Measurements from ENCODE around the gene DSTYK. TPM values are rescaled to one million over a fixed set of nuclear protein-coding genes. Genes with fewer than 3 reads are reported as not detected.

Gene DSTYK
- total RNA-seq, 1 donor from 2014 or later, result 12.6 TPM

GRCh38 chr1:205140113-205140512, 71.4 kb downstream of the DSTYK start:
- no peak for DNase-seq (ENCODE audit: low spot score)
- no peak for TF ChIP-seq CTCF (IDR thresholded peaks at IDR 0.05)
- Mint-ChIP-seq H3K4me3 (ENCODE audit: unreplicated experiment) (no peak overlapping the region), H3K9me3 (ENCODE audit: low read depth) (no peaks in the 10 kb centered on the region), H3K27ac (ENCODE audit: unreplicated experiment) (no peak overlapping the region), H3K4me1 (ENCODE audit: low read depth) (peaks cover 24% of the 10 kb centered on the region), H3K36me3 (ENCODE audit: low read depth) (no peaks in the 10 kb centered on the region), H3K27me3 (ENCODE audit: low read depth) (no peaks in the 10 kb centered on the region)

- TF ChIP-seq CTCF (IDR thresholded peaks at IDR 0.05), result no peak
- no peak overlapping the region for H3K4me3 Mint-ChIP-seq (ENCODE audit: unreplicated experiment)
- no peak overlapping the region for H3K27ac Mint-ChIP-seq (ENCODE audit: unreplicated experiment)
- DNase-seq (ENCODE audit: low spot score), result no peak
- no peaks in the 10 kb centered on the region for H3K9me3 Mint-ChIP-seq (ENCODE audit: low read depth)
- peaks cover 8% of the 10 kb centered on the region for H3K4me1 Mint-ChIP-seq (ENCODE audit: low read depth)
- no peaks in the 10 kb centered on the region for H3K27me3 Mint-ChIP-seq (ENCODE audit: low read depth)
- no peaks in the 10 kb centered on the region for H3K36me3 Mint-ChIP-seq (ENCODE audit: low read depth)
Observed at GRCh38 chr1:205137901-205138300, 73.6 kb downstream of the DSTYK start.

- Mint-ChIP-seq H3K4me1 (ENCODE audit: low read depth) (no peaks in the 10 kb centered on the region), H3K27me3 (ENCODE audit: low read depth) (no peaks in the 10 kb centered on the region), H3K4me3 (ENCODE audit: unreplicated experiment) (no peak overlapping the region), H3K9me3 (ENCODE audit: low read depth) (no peaks in the 10 kb centered on the region), H3K36me3 (ENCODE audit: low read depth) (no peaks in the 10 kb centered on the region), H3K27ac (ENCODE audit: unreplicated experiment) (no peak overlapping the region)
- no peak for DNase-seq (ENCODE audit: low spot score)
- TF ChIP-seq CTCF (IDR thresholded peaks at IDR 0.05), result no peak
Observed at GRCh38 chr1:205133287-205133686, 78.2 kb downstream of the DSTYK start.

- Mint-ChIP-seq H3K27ac (ENCODE audit: unreplicated experiment) (no peak overlapping the region), H3K4me1 (ENCODE audit: low read depth) (no peaks in the 10 kb centered on the region), H3K27me3 (ENCODE audit: low read depth) (no peaks in the 10 kb centered on the region), H3K36me3 (ENCODE audit: low read depth) (no peaks in the 10 kb centered on the region), H3K9me3 (ENCODE audit: low read depth) (no peaks in the 10 kb centered on the region), H3K4me3 (ENCODE audit: unreplicated experiment) (no peak overlapping the region)
- TF ChIP-seq CTCF (IDR thresholded peaks at IDR 0.05), result no peak
- DNase-seq (ENCODE audit: low spot score), result no peak
Observed at GRCh38 chr1:205129447-205130029, 82.0 kb downstream of the DSTYK start.

GRCh38 chr1:205128050-205128449, 83.5 kb downstream of the DSTYK start:
- H3K27me3 Mint-ChIP-seq (ENCODE audit: low read depth), result no peaks in the 10 kb centered on the region
- H3K9me3 Mint-ChIP-seq (ENCODE audit: low read depth), result no peaks in the 10 kb centered on the region
- no peaks in the 10 kb centered on the region for H3K4me1 Mint-ChIP-seq (ENCODE audit: low read depth)
- no peak overlapping the region for H3K4me3 Mint-ChIP-seq (ENCODE audit: unreplicated experiment)
- TF ChIP-seq CTCF (IDR thresholded peaks at IDR 0.05), result no peak
- no peak overlapping the region for H3K27ac Mint-ChIP-seq (ENCODE audit: unreplicated experiment)
- no peak for DNase-seq (ENCODE audit: low spot score)
- no peaks in the 10 kb centered on the region for H3K36me3 Mint-ChIP-seq (ENCODE audit: low read depth)

Data from chondrocyte (in vitro differentiated cells).